Prostate gland (tissue), 2 donors: ENCODE measurements around the gene GZMB.

ENCODE experiments used
- CTCF ChIP-seq, 4 experiments: fragments of 200-600 bp in 2 of 4; fragments of 450-650 bp in 2 of 4; sonication (generic) in 2 of 4; IDR thresholded peaks; 1 replicate in 3 of 4; 2 replicates in 1 of 4; pipeline ENCODE4 v1.5.1; 2016 to 2019; ENCODE audit warnings: antibody characterized with exemption in 4 of 4, mild to moderate bottlenecking in 2 of 4, moderate library complexity in 2 of 4
- POLR2A ChIP-seq: fragments of 450-650 bp; IDR thresholded peaks from one replicate; pipeline ENCODE4 v1.6.1; 2016; ENCODE audit warnings: antibody characterized with exemption, mild to moderate bottlenecking
- POLR2AphosphoS5 ChIP-seq: sonication (generic); formaldehyde crosslinking; IDR thresholded peaks from one replicate; pipeline ENCODE4 v1.6.1; 2017; ENCODE audit warnings: antibody characterized with exemption

GRCh38 chr14:24595073-24595808, 38.7 kb downstream of the GZMB start:
- no peak for TF ChIP-seq CTCF (IDR thresholded peaks at IDR 0.05)
- no peak for TF ChIP-seq POLR2A
- no peak for TF ChIP-seq POLR2AphosphoS5
